Duodenal mucosa (tissue), 2 donors: ENCODE data around the gene VAX1.
"Not testable (repeated sequence)": the region's sequence is repeated elsewhere in the genome, so short reads cannot be mapped to it uniquely, and the experiment has no call there.

Experiments used
- H3K27ac ChIP-seq: one replicate; pipeline ENCODE4 v1.7.0; 2013; ENCODE audit warnings: low read depth, low read length
- H3K27me3 ChIP-seq, 2 donors: one replicate each; pipeline ENCODE4 v1.7.0; 2013; ENCODE audit warnings: low read length in 2 of 2, control low read depth in 1 of 2; ENCODE audit not compliant: insufficient read depth in 2 of 2, control insufficient read depth in 1 of 2
- H3K36me3 ChIP-seq, 2 donors: one replicate each; pipeline ENCODE4 v1.7.0; 2013; ENCODE audit warnings: low read length in 2 of 2, control low read depth in 1 of 2; ENCODE audit not compliant: insufficient read depth in 2 of 2, control insufficient read depth in 1 of 2
- H3K4me1 ChIP-seq, 2 donors: one replicate each; pipeline ENCODE4 v1.7.0; 2013; ENCODE audit warnings: low read length in 2 of 2, control low read depth in 1 of 2; ENCODE audit not compliant: insufficient read depth in 2 of 2, control insufficient read depth in 1 of 2
- H3K4me3 ChIP-seq, 2 donors: one replicate each; pipeline ENCODE4 v1.7.0; 2013; ENCODE audit warnings: low read length in 2 of 2, low read depth in 1 of 2
- H3K9ac ChIP-seq, 2 donors: one replicate each; pipeline ENCODE4 v1.7.0; 2013; ENCODE audit warnings: low read length in 2 of 2, low read depth in 1 of 2
- H3K9me3 ChIP-seq, 2 donors: one replicate each; pipeline ENCODE4 v1.7.0; 2013; ENCODE audit warnings: low read length in 2 of 2, control low read depth in 1 of 2; ENCODE audit not compliant: control insufficient read depth in 1 of 2

VAX1 gene

DNA sequence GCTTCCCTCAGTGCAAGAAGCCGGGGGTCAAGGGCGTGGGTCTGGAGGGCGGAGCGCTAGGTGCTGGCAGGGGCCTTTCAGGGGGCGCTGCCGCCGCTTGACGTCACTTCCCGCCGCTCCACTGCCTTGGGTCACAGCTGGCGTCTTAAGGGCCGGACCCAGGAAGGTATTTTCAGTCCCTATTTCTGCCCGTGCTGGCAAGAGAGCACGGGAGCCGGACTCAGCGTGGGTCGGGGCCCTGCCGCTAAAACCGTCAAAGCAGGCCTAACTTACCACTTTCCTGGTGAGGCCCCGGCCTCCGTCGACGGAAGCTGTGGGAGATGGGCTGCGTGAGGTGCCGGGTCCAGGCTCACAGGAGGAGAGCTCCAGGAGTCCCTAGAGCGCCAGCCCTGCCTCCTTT is 12.0 kb downstream of the VAX1 start:
- Histone ChIP-seq H3K9ac (no peak overlapping the region), H3K9me3 (no peaks in the 10 kb centered on the region), H3K36me3 (no peaks in the 10 kb centered on the region), H3K4me1 (peaks cover 0 to under 1% of the 10 kb centered on the region in 2 donors), H3K27ac (no peak overlapping the region), H3K27me3 (peaks cover 33 to 51% of the 10 kb centered on the region in 2 donors), H3K4me3 (no peak overlapping the region)

DNA sequence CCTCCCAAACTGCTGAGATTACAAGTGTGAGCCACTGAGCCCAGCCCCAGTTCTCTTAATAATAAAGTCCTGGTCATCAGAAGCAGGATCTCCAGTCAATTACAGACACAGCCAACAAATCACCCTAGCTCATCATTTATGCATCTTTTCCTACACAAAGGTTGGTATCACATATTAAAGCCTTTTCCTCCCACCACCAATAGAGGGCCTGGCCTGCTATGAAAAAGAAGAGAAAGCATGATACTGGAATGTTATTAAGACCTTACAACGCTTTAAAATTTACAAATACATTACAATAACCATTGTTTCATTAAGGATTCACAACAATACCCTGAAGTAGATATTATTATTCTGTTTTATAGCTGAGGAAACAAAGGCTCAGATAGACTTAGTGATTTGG is 25.9 kb downstream of the VAX1 start:
- Histone ChIP-seq H3K9me3 (no peaks in the 10 kb centered on the region), H3K4me3 (no peak overlapping the region), H3K4me1 (no peaks in the 10 kb centered on the region), H3K27me3 (peaks cover 0 to 6% of the 10 kb centered on the region in 2 donors), H3K36me3 (no peaks in the 10 kb centered on the region), H3K27ac (no peak overlapping the region), H3K9ac (no peak overlapping the region)

DNA sequence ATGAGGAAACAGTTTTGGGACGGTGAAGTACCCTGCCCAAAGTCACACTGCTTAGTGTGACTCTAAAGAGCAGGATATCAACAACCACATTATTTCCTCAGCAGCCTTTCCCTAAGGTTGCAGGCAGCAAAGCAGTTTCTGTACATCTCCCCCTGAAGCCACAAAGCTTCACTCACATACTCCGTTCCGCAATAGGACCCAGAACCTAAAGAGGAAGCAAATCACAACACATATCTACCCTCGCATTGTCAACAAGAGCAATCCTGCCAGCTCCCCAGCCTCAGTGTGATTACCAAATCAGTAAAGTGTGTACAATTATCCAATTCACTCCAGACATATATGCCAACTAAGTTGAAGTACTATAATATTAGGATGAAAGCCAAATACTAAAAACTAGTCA is 30.8 kb downstream of the VAX1 start:
- H3K4me3 ChIP-seq = no peak overlapping the region
- H3K9ac ChIP-seq = no peak overlapping the region
- H3K9me3 ChIP-seq = no peaks in the 10 kb centered on the region
- no peaks in the 10 kb centered on the region for H3K36me3 ChIP-seq
- no peaks in the 10 kb centered on the region for H3K4me1 ChIP-seq
- no peak overlapping the region for H3K27ac ChIP-seq
- H3K27me3 ChIP-seq = no peaks in the 10 kb centered on the region

DNA sequence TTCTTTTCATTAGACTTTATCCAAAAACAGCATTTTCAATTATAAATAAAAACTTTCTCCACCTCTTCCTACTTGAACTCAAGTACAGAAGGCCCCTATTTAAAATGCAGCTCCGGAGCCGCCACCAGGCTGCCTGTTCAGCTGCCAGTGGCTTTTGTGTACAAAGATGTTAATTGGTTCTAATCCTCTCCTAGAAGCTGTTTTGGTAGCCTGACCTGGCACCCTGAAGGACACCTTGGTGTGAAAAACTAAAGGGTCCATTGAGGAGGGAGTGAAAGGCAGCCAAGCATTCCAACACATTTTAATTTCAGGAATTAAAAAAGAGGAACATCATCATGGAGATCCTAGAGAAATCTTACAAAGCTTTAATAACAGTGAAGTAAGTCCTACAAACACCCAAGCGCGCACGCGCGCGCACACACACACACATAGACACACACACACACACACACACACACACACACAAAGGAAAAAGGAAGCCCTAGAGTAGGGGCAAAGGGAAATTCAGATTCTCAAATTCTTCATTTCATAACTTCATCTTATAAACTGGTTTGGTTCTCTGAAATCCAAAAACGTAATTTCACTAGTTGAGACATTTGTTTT is 41.4 kb downstream of the VAX1 start:
- no peak overlapping the region for H3K4me3 ChIP-seq
- H3K9ac ChIP-seq = no peak overlapping the region
- no peaks in the 10 kb centered on the region for H3K4me1 ChIP-seq
- no peaks in the 10 kb centered on the region for H3K36me3 ChIP-seq
- H3K9me3 ChIP-seq = no peaks in the 10 kb centered on the region
- H3K27me3 ChIP-seq = peaks cover 0 to 12% of the 10 kb centered on the region in 2 donors
- H3K27ac ChIP-seq = no peak overlapping the region

DNA sequence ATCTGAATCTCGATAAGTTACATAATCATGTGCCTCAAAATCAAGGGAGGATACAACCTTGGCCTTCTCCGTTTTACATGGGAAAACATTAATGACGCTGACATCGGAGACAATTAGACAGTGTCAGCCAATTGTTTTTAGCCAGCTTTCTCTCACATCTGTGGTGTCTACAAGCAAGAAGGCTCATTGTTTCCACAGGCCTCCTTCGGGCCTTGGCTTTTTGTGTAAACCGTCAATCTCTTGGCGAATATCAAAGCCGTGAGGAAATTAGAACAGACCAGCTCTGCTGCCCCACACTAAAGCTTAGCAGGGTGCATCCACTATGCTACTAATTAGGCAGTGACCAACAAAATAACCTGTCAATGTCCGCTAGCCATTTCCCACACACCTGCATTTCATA is 43.2 kb downstream of the VAX1 start:
- no peak overlapping the region for H3K9ac ChIP-seq
- H3K9me3 ChIP-seq = no peaks in the 10 kb centered on the region
- H3K27ac ChIP-seq = no peak overlapping the region

DNA sequence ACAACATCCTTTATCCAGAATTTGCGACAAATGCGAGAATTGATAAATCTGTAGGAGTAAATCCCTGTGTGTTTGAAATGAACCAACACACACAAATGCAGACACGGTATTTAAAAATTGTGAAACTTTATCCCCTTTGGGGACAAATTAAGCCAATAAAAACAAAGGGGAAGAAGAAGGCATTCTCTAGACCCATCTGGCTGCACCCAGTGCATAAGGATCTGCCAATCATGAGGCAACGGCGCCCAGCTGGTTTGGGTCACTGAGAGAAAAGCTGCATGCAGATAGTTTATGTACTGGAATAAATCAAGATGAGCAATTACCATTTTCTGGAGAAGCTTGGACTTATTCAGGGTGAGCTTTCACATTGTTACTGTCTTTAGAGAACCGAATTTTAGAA is 45.7 kb downstream of the VAX1 start:
- Histone ChIP-seq H3K9me3 (no peaks in the 10 kb centered on the region), H3K27me3 (peaks cover 0 to 16% of the 10 kb centered on the region in 2 donors), H3K9ac (no peak overlapping the region), H3K27ac (no peak overlapping the region), H3K4me3 (no peak overlapping the region), H3K4me1 (no peaks in the 10 kb centered on the region), H3K36me3 (no peaks in the 10 kb centered on the region)

More for the DNA sequence above, 43.2 kb downstream of the VAX1 start:
- H3K4me3 ChIP-seq = no peak overlapping the region
- H3K27me3 ChIP-seq = peaks cover 0 to 16% of the 10 kb centered on the region in 2 donors
- no peaks in the 10 kb centered on the region for H3K36me3 ChIP-seq
- no peaks in the 10 kb centered on the region for H3K4me1 ChIP-seq

DNA sequence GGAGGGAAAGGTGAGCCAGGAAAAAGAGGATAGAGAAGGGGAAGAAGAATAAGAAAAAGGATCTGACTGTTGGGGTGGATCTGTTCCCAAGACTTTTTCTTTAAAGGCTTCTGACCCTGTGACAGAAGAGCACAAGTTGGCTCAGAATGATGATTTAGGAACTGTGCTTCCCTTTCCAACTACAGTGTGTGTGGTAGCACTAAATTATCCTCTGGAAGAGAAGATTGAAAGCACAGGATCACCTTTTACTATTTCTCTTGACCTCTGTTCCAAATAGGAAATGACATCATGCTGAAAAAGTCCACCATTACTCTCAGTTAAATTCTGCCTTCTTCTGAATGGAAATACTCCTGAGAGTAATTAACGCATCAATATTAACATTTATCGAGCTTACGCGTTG is 47.2 kb downstream of the VAX1 start:
- H3K9me3 ChIP-seq = no peaks in the 10 kb centered on the region
- H3K36me3 ChIP-seq = no peaks in the 10 kb centered on the region
- H3K4me3 ChIP-seq = no peak overlapping the region
- no peak overlapping the region for H3K9ac ChIP-seq
- H3K27ac ChIP-seq = no peak overlapping the region
- H3K27me3 ChIP-seq = peaks cover 2 to 16% of the 10 kb centered on the region in 2 donors
- H3K4me1 ChIP-seq = no peaks in the 10 kb centered on the region

DNA sequence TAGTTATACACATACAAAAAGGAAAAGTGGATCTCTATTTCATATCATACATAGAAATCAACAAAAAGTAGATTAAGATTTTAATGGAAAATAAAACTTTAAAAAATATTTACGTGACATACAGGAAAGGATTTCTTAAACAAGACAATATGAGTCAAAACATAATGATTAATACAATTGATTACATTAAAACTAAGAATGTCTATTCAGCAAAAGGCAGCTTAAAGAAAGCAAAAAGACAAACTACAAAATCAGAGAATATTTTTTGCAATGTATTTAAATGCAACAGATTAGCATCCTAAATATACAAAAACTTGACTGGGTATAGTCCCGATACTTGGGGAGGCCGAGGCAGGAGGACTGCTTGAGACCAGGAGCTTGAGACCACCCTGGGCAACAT is 50.5 kb downstream of the VAX1 start:
- Histone ChIP-seq H3K27ac (no peak overlapping the region), H3K27me3 (peaks cover 2 to 6% of the 10 kb centered on the region in 2 donors), H3K4me3 (no peak overlapping the region), H3K9me3 (no peaks in the 10 kb centered on the region), H3K9ac (no peak overlapping the region), H3K36me3 (no peaks in the 10 kb centered on the region), H3K4me1 (no peaks in the 10 kb centered on the region)

DNA sequence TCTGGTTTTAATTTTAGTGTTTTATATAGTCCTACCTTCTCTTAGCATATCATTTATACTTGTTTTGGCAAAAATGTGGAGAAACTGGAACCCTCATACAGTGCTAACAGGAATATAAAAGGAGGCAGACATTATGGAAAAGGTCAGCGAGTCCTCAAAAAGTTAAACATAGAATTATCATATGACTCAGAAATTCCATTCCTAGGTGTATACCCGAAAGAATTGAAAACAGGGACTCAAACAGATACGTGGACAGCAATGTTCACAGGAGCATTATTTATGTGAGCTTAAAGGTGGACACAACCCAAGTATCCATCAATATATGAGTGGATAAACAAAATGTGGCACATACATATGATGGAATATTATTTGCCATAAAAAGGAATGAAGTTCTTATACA is 51.5 kb downstream of the VAX1 start:
- Histone ChIP-seq H3K9ac (no peak overlapping the region), H3K4me3 (no peak overlapping the region), H3K9me3 (no peaks in the 10 kb centered on the region), H3K27me3 (peaks cover 2 to 3% of the 10 kb centered on the region in 2 donors), H3K36me3 (no peaks in the 10 kb centered on the region), H3K4me1 (no peaks in the 10 kb centered on the region), H3K27ac (no peak overlapping the region)

DNA sequence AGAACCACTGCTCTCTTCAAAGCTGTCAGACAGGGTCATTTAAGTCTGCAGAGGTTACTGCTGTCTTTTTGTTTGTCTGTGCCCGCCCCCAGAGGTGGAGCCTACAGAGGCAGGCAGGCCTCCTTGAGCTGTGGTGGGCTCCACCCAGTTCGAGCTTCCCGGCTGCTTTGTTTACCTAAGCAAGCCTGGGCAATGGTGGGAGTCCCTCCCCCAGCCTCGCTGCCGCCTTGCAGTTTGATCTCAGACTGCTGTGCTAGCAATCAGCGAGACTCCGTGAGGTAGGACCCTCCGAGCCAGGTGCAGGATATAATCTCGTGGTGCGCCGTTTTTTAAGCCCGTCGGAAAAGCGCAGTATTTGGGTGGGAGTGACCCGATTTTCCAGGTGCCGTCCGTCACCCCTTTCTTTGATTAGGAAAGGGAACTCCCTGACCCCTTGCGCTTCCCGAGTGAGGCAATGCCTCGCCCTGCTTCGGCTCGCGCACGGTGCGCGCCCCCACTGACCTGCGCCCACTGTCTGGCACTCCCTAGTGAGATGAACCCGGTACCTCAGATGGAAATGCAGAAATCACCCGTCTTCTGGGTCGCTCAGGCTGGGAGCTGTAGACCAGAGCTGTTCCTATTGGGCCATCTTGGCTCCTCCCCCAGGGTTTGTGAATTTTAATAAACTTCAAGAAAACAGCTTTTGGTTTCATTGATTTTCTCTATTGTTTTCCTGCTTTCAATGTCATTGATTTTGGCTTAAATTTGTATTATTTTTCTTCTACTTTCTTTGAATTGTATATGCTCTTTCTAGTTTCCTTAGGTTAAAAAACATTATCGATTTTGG is 53.4 kb downstream of the VAX1 start:
- not testable (repeated sequence) for H3K4me1 ChIP-seq, H3K9ac ChIP-seq, H3K9me3 ChIP-seq, H3K36me3 ChIP-seq, H3K4me3 ChIP-seq, H3K27me3 ChIP-seq, H3K27ac ChIP-seq
